HCT116 (cell line): ENCODE measurements around the gene MRPS23. TPM values are rescaled to one million over a fixed set of nuclear protein-coding genes. Genes with fewer than 3 reads are reported as not detected.

Source experiments
- ATAC-seq: fragments of 200-7000 bp; cut with Tn5 transposase; 2 replicates; pipeline ENCODE4 v1.9.1; 2020; ENCODE audit warnings: mild to moderate bottlenecking, moderate library complexity
- BruUV-seq: library from RNA; stranded (reverse); fragments of 400-500 nt; replicated peaks from 2 replicates; lab custom pipeline; 2021; lab: Mats Ljungman, UMichigan
- CTCF ChIA-PET: fragments of 300-600 bp; sonication (Branson Sonifier 250); formaldehyde crosslinking; loops from one replicate; lab custom pipeline; 2021; ENCODE audit warnings: antibody characterized with exemption; lab: Charles Lee
- POLR2A ChIA-PET: fragments of 300-600, 350-600 bp; sonication (Branson Sonifier 250); formaldehyde crosslinking; loops from one replicate; lab custom pipeline; 2021; ENCODE audit warnings: antibody characterized with exemption; lab: Charles Lee
- RAD21 ChIA-PET, 2 experiments: fragments of 300-600 bp; sonication (Branson Sonifier 250); formaldehyde crosslinking; loops; one replicate each; lab custom pipeline; 2023; ENCODE audit warnings: low total read pairs in 2 of 2; ENCODE audit not compliant: uncharacterized antibody in 2 of 2, unreplicated experiment in 2 of 2, low non-redundant PET in 1 of 2; lab: Charles Lee
- DNase-seq: peaks from one replicate; pipeline ENCODE4 v3.0.0-alpha.2; 2010; ENCODE audit warnings: low read depth, low spot score
- H2AFZ ChIP-seq: fragments of 200-600 bp; shearing (Covaris generic), sonication (generic); 2 replicates; pipeline ENCODE4 v1.6.1; 2017; ENCODE audit warnings: low read depth, mixed run types, mixed read lengths, antibody characterized with exemption, low read length; ENCODE audit not compliant: poor library complexity, severe bottlenecking
- H3K27ac ChIP-seq: 2 replicates; pipeline ENCODE4 v1.5.1; 2012; ENCODE audit warnings: low read depth, low read length
- H3K27me3 ChIP-seq: fragments of 200-600 bp; sonication (generic); 2 replicates; pipeline ENCODE4 v1.6.1; 2016; ENCODE audit warnings: mixed run types, low read length, mixed read lengths; ENCODE audit not compliant: insufficient read depth
- H3K36me3 ChIP-seq, 2 experiments: fragments of 200-500 bp in 1 of 2; fragments of 200-600 bp in 1 of 2; sonication (Bioruptor generic) in 1 of 2; sonication (generic) in 1 of 2; 2 replicates each; pipeline versions ENCODE4 v1.5.1 to v1.6.1; 2014 to 2016; ENCODE audit warnings: low read length in 2 of 2, inconsistent platforms in 1 of 2, mixed read lengths in 1 of 2, mixed run types in 1 of 2; ENCODE audit not compliant: insufficient read depth in 2 of 2, control insufficient read depth in 1 of 2
- H3K4me1 ChIP-seq, 2 experiments: fragments of 200-600 bp in 1 of 2; sonication (generic) in 1 of 2; 2 replicates each; pipeline versions ENCODE4 v1.5.1 to v1.6.1; 2012 to 2017; ENCODE audit warnings: low read length in 2 of 2, inconsistent platforms in 1 of 2, mild to moderate bottlenecking in 1 of 2, mixed read lengths in 1 of 2, mixed run types in 1 of 2, moderate library complexity in 1 of 2; ENCODE audit not compliant: insufficient read depth in 2 of 2, control insufficient read depth in 1 of 2
- H3K4me2 ChIP-seq: fragments of 200-600 bp; sonication (generic); 2 replicates; pipeline ENCODE4 v1.6.1; 2017; ENCODE audit warnings: mixed run types, low read length, mixed read lengths
- H3K4me3 ChIP-seq, 2 experiments: fragments of 200-600 bp in 1 of 2; sonication (generic) in 1 of 2; replicated peaks in 1 of 2; 2 replicates each; pipeline ENCODE4 v1.5.1; 2011 to 2016; ENCODE audit warnings: low read length in 2 of 2, control low read depth in 1 of 2, low read depth in 1 of 2, mild to moderate bottlenecking in 1 of 2, mixed read lengths in 1 of 2, mixed run types in 1 of 2
- H3K79me2 ChIP-seq: fragments of 200-600 bp; sonication (generic); 2 replicates; pipeline ENCODE4 v1.6.1; 2017; ENCODE audit warnings: mild to moderate bottlenecking, mixed run types, low read length, moderate library complexity, mixed read lengths; ENCODE audit not compliant: insufficient read depth
- H3K9ac ChIP-seq: fragments of 200-600 bp; sonication (generic); 2 replicates; pipeline ENCODE4 v1.6.1; 2016; ENCODE audit warnings: low read length, mixed read lengths
- H3K9me2 ChIP-seq: fragments of 200-600 bp; sonication (generic), shearing (Covaris generic); 2 replicates; pipeline ENCODE4 v1.6.1; 2017; ENCODE audit warnings: mixed run types, mild to moderate bottlenecking, moderate library complexity; ENCODE audit not compliant: insufficient read depth
- H3K9me3 ChIP-seq, 2 experiments: fragments of 200-500 bp in 1 of 2; fragments of 200-600 bp in 1 of 2; sonication (Bioruptor generic) in 1 of 2; sonication (generic) in 1 of 2; 2 replicates each; pipeline ENCODE4 v1.6.1; 2014 to 2017; ENCODE audit warnings: low read length in 2 of 2, mixed read lengths in 2 of 2, inconsistent platforms in 1 of 2, low read depth in 1 of 2, mild to moderate bottlenecking in 1 of 2, mixed run types in 1 of 2, moderate library complexity in 1 of 2; ENCODE audit not compliant: control insufficient read depth in 1 of 2, insufficient read depth in 1 of 2
- H4K20me1 ChIP-seq: fragments of 200-600 bp; sonication (generic), shearing (Covaris generic); 2 replicates; pipeline ENCODE4 v1.6.1; 2017; ENCODE audit warnings: mixed run types, mild to moderate bottlenecking, moderate library complexity; ENCODE audit not compliant: insufficient read depth
- ATF3 ChIP-seq: IDR thresholded peaks from 2 replicates; pipeline ENCODE4 v1.6.1; 2012
- CEBPB ChIP-seq: IDR thresholded peaks from 2 replicates; pipeline ENCODE4 v1.6.1; 2012; ENCODE audit warnings: low read depth
- ELF1 ChIP-seq: IDR thresholded peaks from 2 replicates; pipeline ENCODE4 v1.6.1; 2012; ENCODE audit warnings: low read depth, borderline replicate concordance
- EZH2phosphoT487 ChIP-seq: fragments of 200-600 bp; IDR thresholded peaks from 2 replicates; pipeline ENCODE4 v1.6.1; 2018; ENCODE audit warnings: antibody characterized with exemption, borderline replicate concordance
- FOSL1 ChIP-seq: IDR thresholded peaks from 2 replicates; pipeline ENCODE4 v1.6.1; 2012; ENCODE audit warnings: low read depth
- RAD21 ChIP-seq: IDR thresholded peaks from 2 replicates; pipeline ENCODE4 v1.6.1; 2012; ENCODE audit warnings: low read depth, mild to moderate bottlenecking
- SP1 ChIP-seq: IDR thresholded peaks from 2 replicates; pipeline ENCODE4 v1.6.1; 2012; ENCODE audit warnings: low read depth
- TCF7L2 ChIP-seq: IDR thresholded peaks from 2 replicates; pipeline ENCODE4 v1.7.0; 2011; ENCODE audit warnings: borderline replicate concordance, inconsistent platforms; ENCODE audit not compliant: insufficient read depth, insufficient read length; ENCODE audit errors: extremely low read depth
- ZBTB33 ChIP-seq: IDR thresholded peaks from 2 replicates; pipeline ENCODE4 v1.6.1; 2011; ENCODE audit warnings: mild to moderate bottlenecking, low read length, moderate library complexity; ENCODE audit not compliant: insufficient replicate concordance; ENCODE audit errors: extremely low read depth
- ZFX ChIP-seq: fragments of 450-650 bp; IDR thresholded peaks from 2 replicates; pipeline ENCODE4 v1.6.1; 2017
- ZNF274 ChIP-seq: fragments of 200-500 bp; sonication (Bioruptor generic); IDR thresholded peaks from 2 replicates; pipeline ENCODE4 v1.6.1; 2014; ENCODE audit warnings: mild to moderate bottlenecking, low read depth, low read length, inconsistent platforms
- intact Hi-C: fragments of 100-400 bp; cut with micrococcal nuclease; formaldehyde crosslinking; loops from 2 replicates; pipeline ENCODE4 v1.10.0; 2022
- total RNA-seq: library from RNA; stranded (reverse); gene quantifications from one replicate; pipeline ENCODE4 v1.2.1, GENCODE V29; 2021; ENCODE audit not compliant: unreplicated experiment

The MRPS23 gene
- total RNA-seq, 1 experiment from 2014 or later: 109 TPM

GRCh38 chr17:57887161-57887560, 37.3 kb upstream of the MRPS23 start:
- H3K4me3 ChIP-seq: no peak overlapping the region
- no TSS peak for BruUV-seq
- DNase-seq (no peak), ATAC-seq (no peak)
- H4K20me1 ChIP-seq: no peaks in the 10 kb centered on the region
- H3K36me3 ChIP-seq: peaks cover 0 to 19% of the 10 kb centered on the region in 2 experiments; a peak in 2 of 4 replicates
- CTCF ChIA-PET: no interaction called here
- no peak overlapping the region for H3K27ac ChIP-seq
- H2AFZ ChIP-seq: no peak overlapping the region
- TF ChIP-seq SP1 (no peak), ELF1 (no peak), FOSL1 (no peak), ZNF274 (no peak), TCF7L2 (no peak), RAD21 (no peak), CEBPB (no peak)
- RAD21 ChIA-PET: no interaction called here
- intact Hi-C loops: no loop called here
- peaks cover 31% of the 10 kb centered on the region for H3K79me2 ChIP-seq
- no peak overlapping the region for H3K9ac ChIP-seq
- POLR2A ChIA-PET: no interaction called here
- no peaks in the 10 kb centered on the region; a peak in 1 of 4 replicates for H3K9me3 ChIP-seq
- H3K4me1 ChIP-seq: peaks cover 32 to 57% of the 10 kb centered on the region in 2 experiments
- no peaks in the 10 kb centered on the region for H3K9me2 ChIP-seq
- no peak overlapping the region for H3K4me2 ChIP-seq
- H3K27me3 ChIP-seq: no peaks in the 10 kb centered on the region

- no peak overlapping the region for H3K4me2 ChIP-seq
- CTCF ChIA-PET: no interaction called here
- no peaks in the 10 kb centered on the region for H3K27me3 ChIP-seq
- H3K9me3 ChIP-seq: no peaks in the 10 kb centered on the region; a peak in 1 of 4 replicates
- no peak overlapping the region for H2AFZ ChIP-seq
- H3K9ac ChIP-seq: no peak overlapping the region
- TF ChIP-seq EZH2phosphoT487: no peak
- no peak for TF ChIP-seq ZBTB33
- no peak for TF ChIP-seq ZFX
- TF ChIP-seq CEBPB: no peak
- no peak for TF ChIP-seq ATF3
- H3K79me2 ChIP-seq: peaks cover 21% of the 10 kb centered on the region
- peaks cover 31 to 57% of the 10 kb centered on the region in 2 experiments for H3K4me1 ChIP-seq
- no peak overlapping the region for H3K4me3 ChIP-seq
- ATAC-seq: no peak
- intact Hi-C loops: no loop called here
- H3K36me3 ChIP-seq: peaks cover 0 to 19% of the 10 kb centered on the region in 2 experiments; a peak in 2 of 4 replicates
- H4K20me1 ChIP-seq: no peaks in the 10 kb centered on the region
- POLR2A ChIA-PET: interaction anchor here (0.6 kb wide), 1 partner anchor 91 kb away, joined by 3 read pairs; no protein-coding TSS in a partner anchor
- no TSS peak for BruUV-seq
- no peak for DNase-seq
- no peak overlapping the region for H3K27ac ChIP-seq
- no peaks in the 10 kb centered on the region for H3K9me2 ChIP-seq
- RAD21 ChIA-PET: no interaction called here
These were observed 36.2 kb upstream of the MRPS23 start for GRCh38 chr17:57886020-57886419.
